ENCODE measurements around the gene INPP5F. TPM values are rescaled to one million over a fixed set of nuclear protein-coding genes. Genes with fewer than 3 reads are reported as not detected.

Gene INPP5F
- total RNA-seq, 4 donors from 2014 or later: 22.7 to 39.8 (median 36.4) TPM

GRCh38 chr10:119713744-119714483 is 11.9 kb upstream of the INPP5F start:
- no peaks in the 10 kb centered on the region for H3K9me3 ChIP-seq
- peaks cover 0 to 19% (median 5%) of the 10 kb centered on the region in 4 donors for H3K4me1 ChIP-seq
- DNase-seq (ENCODE audit: low spot score in 2 of 2): no peak
- no peak overlapping the region for H3K27ac ChIP-seq
- no peaks in the 10 kb centered on the region for H3K27me3 ChIP-seq
- no peak for TF ChIP-seq POLR2A (IDR thresholded peaks at IDR 0.05)
- no peak for TF ChIP-seq EP300 (IDR thresholded peaks at IDR 0.05)
- no peak for TF ChIP-seq CTCF (IDR thresholded peaks at IDR 0.05)
- H3K36me3 ChIP-seq: no peaks in the 10 kb centered on the region
- no peak overlapping the region for H3K4me3 ChIP-seq
- WGBS, 2 donors: 69 to 75% methylated on average over 7 of the region's 7 CpGs

GRCh38 chr10:119714484-119714816 is 11.4 kb upstream of the INPP5F start:
- Histone ChIP-seq H3K4me3 (no peak overlapping the region), H3K4me1 (peaks cover 0 to 17% (median 5%) of the 10 kb centered on the region in 4 donors), H3K36me3 (no peaks in the 10 kb centered on the region), H3K27me3 (no peaks in the 10 kb centered on the region), H3K9me3 (no peaks in the 10 kb centered on the region), H3K27ac (no peak overlapping the region)
- no peak for DNase-seq (ENCODE audit: low spot score in 2 of 2)
- 61 to 76% methylated on average over 2 of the region's 2 CpGs for WGBS, 2 donors
- no peak for TF ChIP-seq POLR2A (IDR thresholded peaks at IDR 0.05)
- no peak for TF ChIP-seq EP300 (IDR thresholded peaks at IDR 0.05)
- TF ChIP-seq CTCF (IDR thresholded peaks at IDR 0.05): no peak

GRCh38 chr10:119715628-119716505 is 10.0 kb upstream of the INPP5F start:
- no peaks in the 10 kb centered on the region for H3K9me3 ChIP-seq
- no peaks in the 10 kb centered on the region for H3K36me3 ChIP-seq
- 45 to 47% methylated on average over 8 of the region's 8 CpGs for WGBS, 2 donors
- no peaks in the 10 kb centered on the region for H3K27me3 ChIP-seq
- TF ChIP-seq POLR2A (IDR thresholded peaks at IDR 0.05) (no peak), EP300 (IDR thresholded peaks at IDR 0.05) (no peak), CTCF (IDR thresholded peaks at IDR 0.05) (no peak)
- H3K27ac ChIP-seq: peak overlapping the region in 3 of 4 donors; percentile 31 to 86 (median 71)
- H3K4me1 ChIP-seq: peaks cover 0 to 17% (median 5%) of the 10 kb centered on the region in 4 donors
- no peak for DNase-seq (ENCODE audit: low spot score in 2 of 2)
- H3K4me3 ChIP-seq: peak overlapping the region in 1 of 4 donors; percentile 7

- 76 to 90% methylated on average over 2 of the region's 2 CpGs for WGBS, 2 donors
- H3K27ac ChIP-seq: peak overlapping the region in 1 of 4 donors; percentile 96
- no peak overlapping the region for H3K4me3 ChIP-seq
- no peaks in the 10 kb centered on the region for H3K36me3 ChIP-seq
- H3K4me1 ChIP-seq: peaks cover 0 to 28% (median 10%) of the 10 kb centered on the region in 4 donors
- H3K9me3 ChIP-seq: no peaks in the 10 kb centered on the region
- H3K27me3 ChIP-seq: no peaks in the 10 kb centered on the region
- no peak for DNase-seq (ENCODE audit: low spot score in 2 of 2)
- no peak for TF ChIP-seq CTCF (IDR thresholded peaks at IDR 0.05)
- TF ChIP-seq EP300 (IDR thresholded peaks at IDR 0.05): no peak
- no peak for TF ChIP-seq POLR2A (IDR thresholded peaks at IDR 0.05)
Observed at GRCh38 chr10:119723161-119723560, 2.7 kb upstream of the INPP5F start.

- no peaks in the 10 kb centered on the region for H3K27me3 ChIP-seq
- peak overlapping the region in 2 of 4 donors; percentile 40 to 96 for H3K27ac ChIP-seq
- H3K4me1 ChIP-seq: peaks cover 0 to 32% (median 12%) of the 10 kb centered on the region in 4 donors
- DNase-seq (ENCODE audit: low spot score in 2 of 2): no peak
- H3K9me3 ChIP-seq: no peaks in the 10 kb centered on the region
- no peak overlapping the region for H3K4me3 ChIP-seq
- TF ChIP-seq POLR2A (IDR thresholded peaks at IDR 0.05): no peak
- no peak for TF ChIP-seq CTCF (IDR thresholded peaks at IDR 0.05)
- no peak for TF ChIP-seq EP300 (IDR thresholded peaks at IDR 0.05)
- WGBS, 2 donors: 71 to 84% methylated on average over 3 of the region's 3 CpGs
- no peaks in the 10 kb centered on the region for H3K36me3 ChIP-seq
Observed at GRCh38 chr10:119723624-119724023, 2.2 kb upstream of the INPP5F start.

Measured in tibial nerve (tissue), 4 donors.